A549 treated with CORT108297 at 1 μM for 4 hours (cell line): ENCODE data around the gene ZNF729. TPM values are rescaled to one million over a fixed set of nuclear protein-coding genes. Genes with fewer than 3 reads are reported as not detected.

Experiments used
- total RNA-seq: library from RNA; stranded (reverse); fragments of 200-300 nt; extraction: Qiagen RNA extraction; gene quantifications from 5 replicates; pipeline ENCODE4 v1.2.3, GENCODE V29; 2022

ZNF729 gene
- not detected in 5 replicates for total RNA-seq

GRCh38 chr19:22286151-22286810, at the start of gene ZNF729:
ZNF729 (plus strand) TSS chr19:22286441; CDS start chr19:22286526, 85 bp downstream.

Other genes starting within 250 kb of the ZNF729 start
- not detected in 5 replicates for gene ZNF257, start 234.0 kb upstream of the ZNF729 start, total RNA-seq
- not detected in 5 replicates for gene ZNF676, start 89.5 kb upstream of the ZNF729 start, total RNA-seq
- gene ZNF98, start 135.9 kb downstream of the ZNF729 start, total RNA-seq: not detected in 5 replicates